ENCODE data around the gene WEE2. TPM values are rescaled to one million over a fixed set of nuclear protein-coding genes. Genes with fewer than 3 reads are reported as not detected.

Gene WEE2
- total RNA-seq, 2 donors from 2014 or later, result not detected

- peaks cover 45% of the 10 kb centered on the region for H3K4me1 Mint-ChIP-seq
- peaks cover 32% of the 10 kb centered on the region for H3K27me3 ChIP-seq (ENCODE audit: control insufficient read depth, insufficient read depth, low read length, poor library complexity, severe bottlenecking)
- WGBS, 2 experiments (ENCODE audit: insufficient coverage in 1 of 2, insufficient read length in 1 of 2), result 34 to 35% methylated on average over 3 of the region's 3 CpGs
- DNase-seq, result no peak
- peaks cover 34% of the 10 kb centered on the region for H3K27me3 Mint-ChIP-seq (ENCODE audit: insufficient read depth)
- H3K27ac Mint-ChIP-seq, result no peak overlapping the region
- H3K4me3 ChIP-seq (ENCODE audit: low read length), result no peak overlapping the region
- no peak overlapping the region for H3K27ac ChIP-seq (ENCODE audit: low read depth, low read length)
- peak overlapping the region; percentile 17 for H3K4me3 Mint-ChIP-seq
- no peak for TF ChIP-seq CTCF (conservative IDR thresholded peaks at IDR 0.05)
- H3K9me3 ChIP-seq (ENCODE audit: control insufficient read depth, low read length), result no peaks in the 10 kb centered on the region
- H3K9ac ChIP-seq (ENCODE audit: extremely low read depth, low read length, poor library complexity, severe bottlenecking), result no peak overlapping the region
- H3K36me3 ChIP-seq (ENCODE audit: control insufficient read depth, insufficient read depth, low read length), result no peaks in the 10 kb centered on the region
- no peaks in the 10 kb centered on the region for H3K9me3 Mint-ChIP-seq
- no peaks in the 10 kb centered on the region for H3K36me3 Mint-ChIP-seq (ENCODE audit: low read depth)
- peaks cover 14% of the 10 kb centered on the region for H3K4me1 ChIP-seq (ENCODE audit: control insufficient read depth, insufficient read depth, low read length)
Observed at GRCh38 chr7:141704112-141704511, 4.0 kb upstream of the WEE2 start.

GRCh38 chr7:141704741-141705140 is 3.4 kb upstream of the WEE2 start:
- Histone ChIP-seq H3K27ac (ENCODE audit: low read depth, low read length) (no peak overlapping the region), H3K9me3 (ENCODE audit: control insufficient read depth, low read length) (no peaks in the 10 kb centered on the region), H3K4me3 (ENCODE audit: low read length) (no peak overlapping the region), H3K27me3 (ENCODE audit: control insufficient read depth, insufficient read depth, low read length, poor library complexity, severe bottlenecking) (peaks cover 26% of the 10 kb centered on the region), H3K36me3 (ENCODE audit: control insufficient read depth, insufficient read depth, low read length) (no peaks in the 10 kb centered on the region), H3K9ac (ENCODE audit: extremely low read depth, low read length, poor library complexity, severe bottlenecking) (no peak overlapping the region), H3K4me1 (ENCODE audit: control insufficient read depth, insufficient read depth, low read length) (peaks cover 14% of the 10 kb centered on the region)
- Mint-ChIP-seq H3K27ac (peak overlapping the region; percentile 18), H3K4me1 (peaks cover 48% of the 10 kb centered on the region), H3K4me3 (peak overlapping the region; percentile 17), H3K9me3 (no peaks in the 10 kb centered on the region), H3K27me3 (ENCODE audit: insufficient read depth) (peaks cover 29% of the 10 kb centered on the region), H3K36me3 (ENCODE audit: low read depth) (no peaks in the 10 kb centered on the region)
- DNase-seq, result no peak
- TF ChIP-seq CTCF (conservative IDR thresholded peaks at IDR 0.05), result no peak
- 79 to 86% methylated on average over 5 of the region's 5 CpGs for WGBS, 2 experiments (ENCODE audit: insufficient coverage in 1 of 2, insufficient read length in 1 of 2)

GRCh38 chr7:141706239-141707064 is 1.7 kb upstream of the WEE2 start:
- no peak overlapping the region for H3K4me3 Mint-ChIP-seq
- WGBS, 2 experiments (ENCODE audit: insufficient coverage in 1 of 2, insufficient read length in 1 of 2), result 100% methylated on average over 1 of the region's 1 CpG; no CpG with 5 or more reads in 1 of the 2 experiments

More at GRCh38 chr7:141706239-141707064, 1.7 kb upstream of the WEE2 start:
- Histone ChIP-seq H3K4me1 (ENCODE audit: control insufficient read depth, insufficient read depth, low read length) (peaks cover 14% of the 10 kb centered on the region), H3K27me3 (ENCODE audit: control insufficient read depth, insufficient read depth, low read length, poor library complexity, severe bottlenecking) (peaks cover 16% of the 10 kb centered on the region), H3K27ac (ENCODE audit: low read depth, low read length) (no peak overlapping the region), H3K9ac (ENCODE audit: extremely low read depth, low read length, poor library complexity, severe bottlenecking) (no peak overlapping the region), H3K9me3 (ENCODE audit: control insufficient read depth, low read length) (no peaks in the 10 kb centered on the region), H3K36me3 (ENCODE audit: control insufficient read depth, insufficient read depth, low read length) (no peaks in the 10 kb centered on the region), H3K4me3 (ENCODE audit: low read length) (no peak overlapping the region)
- DNase-seq, result no peak
- peaks cover 17% of the 10 kb centered on the region for H3K27me3 Mint-ChIP-seq (ENCODE audit: insufficient read depth)
- H3K4me1 Mint-ChIP-seq, result peaks cover 42% of the 10 kb centered on the region
- no peaks in the 10 kb centered on the region for H3K36me3 Mint-ChIP-seq (ENCODE audit: low read depth)
- TF ChIP-seq CTCF (conservative IDR thresholded peaks at IDR 0.05), result no peak
- no peak overlapping the region for H3K27ac Mint-ChIP-seq
- H3K9me3 Mint-ChIP-seq, result no peaks in the 10 kb centered on the region

All from endodermal cell (in vitro differentiated cells).